ENCODE measurements around the gene OSBPL10.
"Not testable (repeated sequence)": the region's sequence is repeated elsewhere in the genome, so short reads cannot be mapped to it uniquely, and the experiment has no call there.

Gene OSBPL10, protein sequence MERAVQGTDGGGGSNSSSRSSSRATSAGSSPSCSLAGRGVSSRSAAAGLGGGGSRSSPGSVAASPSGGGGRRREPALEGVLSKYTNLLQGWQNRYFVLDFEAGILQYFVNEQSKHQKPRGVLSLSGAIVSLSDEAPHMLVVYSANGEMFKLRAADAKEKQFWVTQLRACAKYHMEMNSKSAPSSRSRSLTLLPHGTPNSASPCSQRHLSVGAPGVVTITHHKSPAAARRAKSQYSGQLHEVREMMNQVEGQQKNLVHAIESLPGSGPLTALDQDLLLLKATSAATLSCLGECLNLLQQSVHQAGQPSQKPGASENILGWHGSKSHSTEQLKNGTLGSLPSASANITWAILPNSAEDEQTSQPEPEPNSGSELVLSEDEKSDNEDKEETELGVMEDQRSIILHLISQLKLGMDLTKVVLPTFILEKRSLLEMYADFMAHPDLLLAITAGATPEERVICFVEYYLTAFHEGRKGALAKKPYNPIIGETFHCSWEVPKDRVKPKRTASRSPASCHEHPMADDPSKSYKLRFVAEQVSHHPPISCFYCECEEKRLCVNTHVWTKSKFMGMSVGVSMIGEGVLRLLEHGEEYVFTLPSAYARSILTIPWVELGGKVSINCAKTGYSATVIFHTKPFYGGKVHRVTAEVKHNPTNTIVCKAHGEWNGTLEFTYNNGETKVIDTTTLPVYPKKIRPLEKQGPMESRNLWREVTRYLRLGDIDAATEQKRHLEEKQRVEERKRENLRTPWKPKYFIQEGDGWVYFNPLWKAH

DNA sequence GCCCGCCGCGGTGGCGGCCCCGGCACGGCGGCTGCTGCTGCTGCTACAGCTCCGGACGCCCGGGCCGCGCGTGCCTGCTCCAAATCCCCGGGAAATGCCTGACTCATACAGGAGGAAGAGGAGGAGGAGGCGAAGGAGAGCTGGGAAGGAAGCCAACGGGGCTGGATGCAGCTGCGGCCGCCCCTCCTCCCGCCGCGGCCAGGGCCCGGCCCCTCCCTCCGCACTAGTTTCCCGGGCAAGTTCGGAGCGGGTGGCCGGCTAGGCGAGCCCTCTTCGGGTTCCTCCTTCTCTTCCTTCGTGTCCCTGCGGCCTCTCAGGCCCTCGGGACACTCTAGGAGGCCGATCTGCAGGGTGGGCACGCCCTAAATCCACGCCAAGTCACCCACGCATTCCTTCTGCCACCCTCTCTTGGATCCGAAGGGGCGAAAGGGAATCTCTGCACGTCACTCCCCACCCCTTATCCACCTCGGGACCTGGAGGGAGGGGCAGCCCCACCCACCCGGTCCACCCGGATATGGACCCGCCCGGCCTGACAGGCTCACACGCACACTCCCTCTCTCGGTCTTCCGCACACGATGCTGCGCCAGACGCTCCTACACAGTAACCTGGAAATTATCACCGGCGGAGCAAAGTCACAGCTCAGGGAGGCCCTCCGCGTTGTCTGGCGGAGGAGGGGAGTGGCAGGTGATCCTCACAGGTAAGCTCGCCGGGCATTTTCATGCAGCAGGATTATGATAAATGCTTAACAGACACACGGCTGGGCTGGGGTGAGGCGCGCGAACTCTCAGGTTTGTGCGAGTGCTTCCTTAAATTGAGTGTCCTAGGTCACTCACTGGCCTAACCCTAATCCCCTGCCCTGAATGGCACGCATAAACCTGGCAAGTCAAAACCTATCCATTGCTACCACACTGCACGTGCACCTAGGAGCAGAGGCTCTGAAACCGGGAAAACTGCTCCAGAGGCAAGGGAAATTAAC, at the start of gene OSBPL10, which contains the start of gene ZNF860:
TSS of gene OSBPL10 (minus strand) at position 57 of the 976 bp plus-strand sequence. CDS start 83 bp downstream, outside the sequence.
TSS of gene ZNF860 (plus strand) at position 545 of the 976 bp plus-strand sequence. CDS start 7,330 bp downstream, outside the sequence.
- no peak for DNase-seq (ENCODE audit: low read depth)

DNA sequence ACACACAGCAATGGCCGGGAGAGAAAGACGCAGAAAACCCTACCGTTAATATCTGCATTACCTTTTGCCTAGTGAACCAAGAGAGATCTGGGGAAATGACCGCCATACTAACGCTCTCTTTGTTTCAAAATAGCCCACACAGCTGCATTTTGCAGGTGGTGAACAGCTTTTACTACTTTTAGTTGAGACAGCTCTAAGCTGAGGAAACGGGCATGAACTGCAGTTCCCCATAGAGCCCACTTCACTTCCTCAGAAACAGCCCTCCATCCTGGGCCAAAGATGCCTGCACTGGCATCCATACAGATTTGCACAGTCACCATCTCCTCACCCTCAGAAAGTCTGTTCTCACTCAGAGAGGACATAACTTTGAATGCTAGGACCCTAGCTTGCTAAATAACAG, 45.5 kb upstream of the OSBPL10 start:
- no peak for DNase-seq (ENCODE audit: low read depth)

DNA sequence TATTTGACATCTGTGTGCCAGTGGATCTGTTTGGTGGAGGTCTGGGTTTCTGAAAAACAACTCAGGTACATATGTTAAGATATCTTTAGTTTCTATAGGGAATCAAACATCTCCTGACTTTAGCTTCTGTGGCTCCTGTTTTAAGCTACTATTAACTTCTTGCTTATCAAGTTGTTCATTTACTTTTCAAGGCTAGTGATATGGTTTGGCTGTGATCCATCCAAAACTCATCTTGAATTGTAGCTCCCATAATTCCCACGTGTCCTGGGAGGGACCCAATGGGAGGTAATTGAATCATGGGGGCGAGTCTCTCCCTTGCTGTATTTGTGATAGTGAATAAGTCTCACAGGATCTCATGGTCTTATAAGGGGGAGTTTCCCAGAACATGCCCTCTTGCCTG, 41.9 kb upstream of the OSBPL10 start:
- DNase-seq (ENCODE audit: low read depth) = no peak

DNA sequence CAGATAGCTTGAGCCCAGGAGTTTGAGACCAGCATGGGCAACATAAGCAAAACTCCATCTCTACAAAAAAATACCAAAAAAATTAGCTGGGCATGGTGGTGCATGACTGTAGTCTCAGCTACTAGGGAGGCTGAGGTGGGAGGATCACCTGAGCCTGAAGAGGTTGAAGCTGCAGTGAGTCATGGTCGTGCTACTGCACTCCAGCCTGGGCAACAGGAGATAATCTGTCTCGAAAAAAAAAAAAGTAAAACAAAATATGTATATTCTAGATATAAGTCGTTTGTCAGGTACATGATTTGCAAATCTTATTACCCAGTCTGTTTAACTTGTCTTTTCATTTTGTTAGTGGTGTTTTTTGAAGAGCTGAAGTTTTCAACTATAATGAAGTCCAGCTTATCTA, 40.7 kb upstream of the OSBPL10 start:
- no peak for DNase-seq (ENCODE audit: low read depth)

DNA sequence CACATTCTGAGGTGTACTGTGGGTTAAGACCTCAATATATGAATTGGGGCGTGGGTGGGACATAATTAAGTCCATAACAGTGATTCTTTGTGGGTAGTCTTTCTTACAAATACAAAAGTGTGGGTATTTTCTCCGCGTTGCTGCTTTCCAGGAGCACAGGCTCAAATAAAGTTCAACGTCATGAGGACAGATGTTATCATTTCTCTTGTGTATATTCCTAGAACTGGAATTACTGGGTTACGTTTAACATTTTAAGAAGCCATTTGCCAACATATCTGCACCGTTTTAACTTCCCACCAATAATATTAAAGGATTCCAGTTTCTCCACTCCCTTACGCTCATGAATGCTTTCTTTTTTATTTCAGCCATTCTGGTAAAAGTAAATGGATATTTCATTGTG, 40.1 kb upstream of the OSBPL10 start:
- no peak for DNase-seq (ENCODE audit: low read depth)

DNA sequence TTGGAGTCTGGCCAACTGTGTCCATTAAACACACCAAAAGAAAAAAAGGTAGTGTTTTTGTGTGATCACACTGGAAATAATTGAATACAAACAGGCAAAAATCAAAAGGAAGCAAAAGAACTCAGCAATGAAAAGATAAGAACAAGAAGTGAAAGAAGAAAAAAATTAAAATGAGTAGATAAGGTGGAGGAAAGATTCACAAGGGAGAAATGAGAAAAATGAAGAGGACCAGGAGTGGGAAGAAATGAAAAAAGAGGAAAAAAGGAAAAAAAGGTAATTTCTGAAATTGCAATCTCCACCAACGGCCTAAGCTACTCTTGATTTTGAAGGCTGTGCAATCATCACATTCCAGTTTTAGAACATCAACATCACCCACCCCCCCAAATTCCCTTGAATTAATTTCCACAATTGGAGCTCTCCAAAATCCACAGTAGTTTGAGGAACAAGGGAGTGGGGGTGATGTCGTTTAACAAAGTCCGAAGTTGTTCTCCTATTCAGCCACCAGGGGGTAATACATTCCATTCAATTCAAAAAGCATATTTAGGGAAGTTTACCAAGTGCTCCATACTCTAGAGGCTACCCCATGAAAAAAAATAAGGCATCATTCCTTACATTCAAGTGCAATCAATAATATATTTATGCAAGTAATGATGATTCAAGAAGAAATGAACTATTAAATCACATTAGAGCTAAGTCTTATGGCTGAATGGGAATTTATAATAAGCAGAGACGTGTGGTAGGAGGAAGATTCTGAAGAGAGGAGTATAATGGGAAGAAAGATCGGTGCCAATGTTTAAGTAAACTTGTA, 37.9 kb upstream of the OSBPL10 start:
- no peak for DNase-seq (ENCODE audit: low read depth)

DNA sequence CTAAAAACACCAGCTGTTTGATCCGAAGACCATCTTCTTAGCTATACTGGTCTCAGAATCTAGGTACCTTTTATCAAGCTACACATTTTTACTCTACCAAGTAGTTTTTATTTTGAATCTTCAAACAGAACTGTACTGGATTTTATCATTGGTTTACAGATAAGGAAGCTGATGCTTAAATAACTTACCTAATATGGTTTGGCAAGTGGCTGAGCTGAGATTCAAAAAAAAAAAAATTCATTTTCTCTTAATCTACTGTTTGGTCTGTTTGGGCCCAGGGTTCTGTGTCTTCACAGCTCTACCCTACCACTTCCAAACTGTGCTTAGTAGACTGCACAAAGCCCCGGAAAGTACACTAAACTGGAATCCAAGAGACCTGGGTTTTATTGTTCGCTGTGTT, 36.2 kb upstream of the OSBPL10 start:
- DNase-seq (ENCODE audit: low read depth) = no peak

DNA sequence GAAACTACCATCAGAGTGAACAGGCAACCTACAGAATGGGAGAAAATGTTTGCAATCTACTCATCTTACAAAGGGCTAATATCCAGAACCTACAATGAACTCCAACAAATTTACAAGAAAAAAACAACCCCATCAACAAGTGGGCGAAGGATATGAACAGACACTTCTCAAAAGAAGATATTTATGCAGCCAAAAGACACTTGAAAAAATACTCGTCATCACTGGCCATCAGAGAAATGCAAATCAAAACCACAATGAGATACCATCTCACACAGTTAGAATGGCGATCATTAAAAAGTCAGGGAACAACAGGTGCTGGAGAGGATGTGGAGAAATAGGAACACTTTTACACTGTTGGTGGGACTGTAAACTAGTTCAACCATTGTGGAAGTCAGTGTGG, 34.6 kb upstream of the OSBPL10 start:
- DNase-seq (ENCODE audit: low read depth) = not testable (repeated sequence)

DNA sequence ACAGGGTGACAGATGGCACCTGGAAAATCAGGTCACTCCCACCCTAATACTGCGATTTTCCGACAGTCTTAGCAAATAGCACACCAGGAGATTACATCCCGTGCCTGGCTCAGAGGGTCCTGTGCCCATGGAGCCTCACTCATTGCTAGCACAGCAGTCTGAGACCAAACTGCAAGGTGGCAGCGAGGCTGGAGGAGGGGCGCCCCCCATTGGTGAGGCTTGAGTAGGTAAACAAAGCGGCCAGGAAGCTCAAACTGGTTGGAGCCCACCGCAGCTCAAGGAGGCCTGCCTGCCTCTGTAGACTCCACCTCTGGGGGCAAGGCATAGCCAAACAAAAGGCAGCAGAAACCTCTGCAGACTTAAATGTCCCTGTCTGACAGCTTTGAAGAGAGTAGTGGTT, 29.6 kb upstream of the OSBPL10 start:
- not testable (repeated sequence) for DNase-seq (ENCODE audit: low read depth)

DNA sequence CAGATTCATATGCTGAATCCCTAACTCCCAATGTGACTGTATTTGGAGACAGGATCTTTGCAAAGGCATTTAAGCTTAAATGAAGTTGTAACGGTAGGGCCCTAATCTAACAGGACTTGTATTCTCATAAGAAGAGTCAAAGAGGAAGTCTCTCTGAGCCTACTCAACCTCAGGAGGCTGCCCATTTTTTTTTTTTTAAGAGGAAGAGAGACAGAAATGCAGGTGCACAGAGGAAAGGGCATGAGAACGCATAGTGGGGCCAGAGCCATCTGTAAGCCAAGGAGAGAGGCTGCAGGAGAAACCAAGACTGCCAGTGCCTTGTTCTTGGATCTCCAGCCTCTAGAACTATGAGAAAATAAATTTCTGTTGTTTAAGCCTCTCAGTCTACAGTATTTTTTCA, 28.9 kb upstream of the OSBPL10 start:
- DNase-seq (ENCODE audit: low read depth) = no peak

DNA sequence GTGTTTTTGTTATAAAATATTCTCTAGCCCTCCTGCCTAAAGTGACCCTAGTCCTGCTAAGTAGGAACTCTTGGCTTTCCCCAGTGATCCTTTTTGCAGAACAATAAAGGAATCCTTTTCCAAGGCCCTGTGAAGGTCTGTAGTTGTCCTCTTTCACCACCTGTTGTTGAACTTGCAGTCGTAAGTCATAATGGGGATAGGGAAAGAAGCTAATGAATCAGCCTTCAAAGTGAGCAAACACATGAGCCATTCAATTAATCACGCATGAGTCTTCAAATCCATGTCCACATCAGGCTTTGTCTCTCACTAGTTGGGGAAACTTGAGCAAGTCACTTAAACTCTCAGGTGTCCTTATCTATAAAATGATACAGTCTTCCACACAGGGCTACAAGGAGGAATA, 28.0 kb upstream of the OSBPL10 start:
- DNase-seq (ENCODE audit: low read depth) = no peak

DNA sequence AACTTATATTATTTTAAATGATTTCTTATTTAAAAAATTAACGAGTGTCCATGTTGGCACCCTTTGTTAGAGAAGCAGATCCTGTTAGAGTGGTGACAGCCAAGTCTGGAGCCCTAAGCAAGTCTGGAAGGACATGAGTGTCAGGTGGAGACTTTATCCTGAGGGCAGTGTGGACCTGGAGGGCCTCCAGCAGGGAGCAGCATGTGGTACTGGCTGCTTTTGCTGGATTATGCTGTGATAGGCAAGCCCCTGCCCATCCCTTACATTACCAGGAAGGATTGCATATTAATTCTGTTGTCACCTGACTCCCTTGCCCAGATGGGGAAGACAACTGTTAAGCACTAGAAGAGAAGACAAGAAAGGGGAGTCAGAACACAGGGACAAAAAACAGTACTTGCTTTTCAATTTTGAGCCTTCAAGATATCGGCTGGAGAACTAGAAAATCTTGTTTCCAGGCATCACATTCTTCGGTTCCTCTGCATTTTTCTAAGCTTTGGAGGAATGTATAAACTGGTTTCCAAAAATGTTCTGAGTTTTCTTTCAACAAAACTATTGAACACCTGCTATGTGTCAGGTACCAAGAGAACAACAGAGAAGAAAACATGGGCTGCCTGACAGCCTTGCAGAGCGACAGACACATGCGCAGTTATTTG, 23.2 kb upstream of the OSBPL10 start:
- no peak for DNase-seq (ENCODE audit: low read depth)

DNA sequence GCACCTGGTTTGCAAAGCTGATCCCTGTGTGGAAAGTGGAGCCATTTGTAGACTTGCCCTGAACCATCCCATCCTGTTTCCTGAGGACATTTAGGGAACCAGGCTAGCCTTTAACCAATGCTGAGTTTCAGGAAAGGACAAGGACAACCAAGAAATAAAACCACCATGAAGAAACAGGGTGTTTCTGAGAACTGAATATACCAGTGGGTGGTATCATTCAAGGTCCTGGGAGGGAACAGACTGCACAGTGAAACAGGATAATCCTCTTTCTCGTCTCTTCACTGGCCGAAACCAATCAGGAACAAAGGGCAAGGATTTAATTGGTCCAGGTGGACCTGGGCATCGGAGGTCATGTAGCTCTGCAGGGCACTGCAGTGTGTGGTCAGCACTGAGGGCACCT, 22.3 kb upstream of the OSBPL10 start:
- no peak for DNase-seq (ENCODE audit: low read depth)

DNA sequence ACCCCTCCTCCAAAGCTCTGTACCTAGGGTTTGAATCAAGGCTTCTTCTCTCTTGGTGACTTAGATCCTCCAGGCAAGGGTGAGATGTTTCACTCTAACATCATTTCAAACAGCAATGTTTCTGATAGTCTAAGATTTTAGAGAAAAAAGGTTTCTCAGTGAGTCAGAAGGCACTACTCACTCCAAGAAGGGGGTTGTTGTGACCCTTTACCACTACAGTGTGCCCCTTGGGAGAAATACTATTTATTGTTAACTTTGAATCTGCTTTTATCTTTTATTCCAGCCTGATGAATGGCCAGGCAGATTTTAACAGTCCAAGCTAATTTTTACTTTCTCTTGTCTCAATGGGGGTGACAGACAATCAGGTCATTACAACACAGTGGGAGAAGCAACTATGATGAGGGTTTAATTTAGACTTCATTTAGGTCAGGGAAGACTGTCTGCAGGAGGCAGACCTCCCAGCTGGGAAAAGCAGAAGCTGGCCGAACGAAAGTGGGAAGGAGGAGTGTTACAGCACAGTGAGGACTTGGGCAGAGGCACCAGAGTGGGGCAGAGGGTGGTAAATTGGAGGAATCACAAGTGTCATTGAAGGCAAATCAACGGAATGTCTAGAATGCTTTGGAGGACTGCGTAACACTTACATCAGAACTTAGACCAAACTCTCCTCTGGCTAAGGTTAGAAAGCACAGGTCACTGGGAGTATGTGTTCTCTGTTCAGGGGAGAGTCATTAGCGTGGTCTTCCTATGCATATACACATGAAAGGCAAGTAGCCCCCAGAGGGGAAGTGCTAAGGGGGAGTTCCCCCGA, 21.7 kb upstream of the OSBPL10 start:
- no peak for DNase-seq (ENCODE audit: low read depth)

DNA sequence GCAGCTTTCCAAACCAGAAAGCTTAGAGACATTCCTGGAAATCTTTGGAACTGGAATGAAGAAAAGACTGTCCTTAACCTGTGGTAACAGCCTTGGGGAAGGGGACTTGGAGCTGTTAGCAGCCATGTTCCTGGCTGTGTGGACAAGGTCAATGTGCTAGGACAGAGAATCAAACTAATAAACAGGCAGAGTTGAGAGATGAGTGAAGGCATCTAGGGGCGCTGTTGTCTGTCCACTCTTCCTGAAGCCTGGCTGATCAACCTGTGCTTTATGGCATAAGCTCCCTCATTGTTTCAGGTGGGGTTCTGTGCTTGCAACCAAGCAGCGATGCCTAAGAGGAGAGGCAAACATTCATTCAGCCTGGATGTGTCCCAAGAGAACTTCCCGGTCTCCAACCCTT, 19.8 kb upstream of the OSBPL10 start:
- no peak for DNase-seq (ENCODE audit: low read depth)

DNA sequence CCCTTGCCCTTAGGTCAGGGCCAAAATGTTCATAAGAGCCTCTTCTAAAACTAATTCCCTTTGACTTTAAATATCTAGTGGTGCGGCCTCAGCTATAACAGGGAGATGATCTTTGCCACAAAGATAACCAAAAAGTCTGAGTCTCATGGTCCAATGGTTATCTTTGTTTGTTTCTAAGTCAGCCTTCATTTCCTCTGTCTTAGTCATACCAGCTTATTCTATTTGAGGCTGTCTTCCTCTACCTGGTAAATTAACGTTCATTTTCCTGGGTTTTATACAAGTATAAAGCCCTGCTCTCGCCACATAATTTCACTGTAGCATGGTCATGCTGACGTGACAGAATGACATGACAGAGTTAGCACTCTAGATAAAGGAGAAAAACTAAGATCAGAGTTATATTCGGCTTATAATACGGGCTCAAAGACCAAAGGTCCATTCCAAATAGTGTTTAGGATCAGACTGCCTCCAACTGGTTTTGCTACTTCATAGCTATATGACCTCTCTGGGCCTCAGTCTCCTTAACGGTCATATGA, 18.9 kb upstream of the OSBPL10 start:
- no peak for DNase-seq (ENCODE audit: low read depth)

DNA sequence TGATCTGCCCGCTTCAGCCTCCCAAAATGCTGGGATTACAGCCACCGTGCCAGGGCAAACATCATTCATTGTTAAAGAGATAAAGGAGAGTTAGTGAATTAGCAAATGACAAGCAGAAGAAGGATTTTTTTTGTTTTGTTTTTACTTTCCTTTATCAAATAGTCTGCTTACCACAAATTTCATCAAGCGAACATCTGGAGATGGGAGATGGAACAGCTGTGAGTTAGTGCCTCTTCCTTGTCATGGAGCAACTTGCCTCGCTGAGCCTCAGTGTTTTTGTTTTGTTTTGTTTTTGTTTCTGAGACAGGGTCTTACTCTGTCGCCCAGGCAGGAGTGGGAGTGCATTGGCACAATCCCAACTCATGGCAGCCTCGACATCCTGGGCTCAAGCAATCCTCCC, 16.4 kb upstream of the OSBPL10 start:
- no peak for DNase-seq (ENCODE audit: low read depth)

DNA sequence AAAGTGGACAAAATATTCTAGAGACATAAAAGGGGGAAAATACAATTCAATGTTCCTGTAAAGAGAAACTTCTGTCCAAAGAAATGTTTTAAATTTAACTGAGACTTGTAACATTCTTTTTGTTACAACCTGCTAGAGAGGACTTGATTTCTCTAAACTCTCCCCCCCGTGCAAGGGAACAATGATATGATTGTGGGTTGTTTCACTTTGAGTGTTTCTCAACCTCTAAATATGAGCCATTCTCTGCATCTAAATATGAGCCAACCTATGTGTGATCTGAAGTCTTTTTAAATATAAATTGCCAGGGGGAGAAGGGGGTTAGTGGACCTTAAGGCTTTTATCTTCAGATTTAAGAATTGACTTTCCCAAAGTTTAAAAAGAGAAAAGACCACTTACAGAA, 15.1 kb upstream of the OSBPL10 start:
- DNase-seq (ENCODE audit: low read depth) = no peak

DNA sequence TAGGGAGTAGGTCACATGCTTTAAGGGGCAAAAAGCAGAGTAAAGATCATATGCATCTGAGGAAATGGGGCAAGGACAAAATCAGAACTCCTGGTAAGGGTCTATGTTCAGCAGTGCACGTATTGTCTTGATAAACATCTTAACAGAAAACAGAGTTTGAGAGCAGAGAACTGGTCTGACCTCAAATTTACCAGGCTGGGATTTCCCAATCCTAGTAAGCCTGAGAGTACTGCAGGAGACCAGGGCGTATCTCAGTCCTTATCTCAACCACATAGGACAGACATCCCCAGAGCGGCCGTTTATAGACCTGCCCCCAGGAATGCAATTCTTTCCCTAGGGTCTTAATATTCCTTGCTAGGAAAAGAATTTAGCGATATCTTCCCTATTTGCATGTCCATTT, 14.0 kb upstream of the OSBPL10 start:
- not testable (repeated sequence) for DNase-seq (ENCODE audit: low read depth)

DNA sequence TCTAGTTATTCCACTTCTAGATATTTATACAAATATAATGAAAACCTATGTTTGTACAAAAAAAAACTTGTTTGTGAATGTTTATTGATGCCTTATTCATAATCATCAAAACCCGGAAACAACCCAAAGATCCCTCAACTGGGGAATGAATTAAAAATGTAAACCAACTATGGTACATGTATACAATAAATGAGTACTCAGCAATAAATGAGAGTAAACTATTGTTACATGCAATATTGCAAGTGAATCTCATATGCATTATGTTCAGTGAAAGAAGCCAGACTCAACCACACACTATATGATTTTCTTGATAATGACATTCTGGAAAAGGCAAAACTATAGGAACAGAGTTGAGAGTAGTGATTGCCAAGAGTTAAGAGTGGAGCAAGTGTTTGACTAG, 12.8 kb upstream of the OSBPL10 start:
- DNase-seq (ENCODE audit: low read depth) = no peak
